Neural cell (in vitro differentiated cells): ENCODE measurements around the gene CCDC9B.

Experiments
- EZH2 ChIP-seq: fragments of 200-600, 300-800 bp; shearing (Covaris generic), sonication (generic); IDR thresholded peaks from 2 replicates; pipeline ENCODE4 v1.6.1; 2014; ENCODE audit warnings: antibody characterized with exemption, low read length, borderline replicate concordance, mild to moderate bottlenecking; ENCODE audit not compliant: insufficient read depth, poor library complexity, severe bottlenecking
- TF ChIP-seq, protein P1 (sequence below): fragments of 450-650 bp; IDR thresholded peaks from 2 replicates; pipeline ENCODE4 v1.5.1; 2014; ENCODE audit warnings: antibody characterized with exemption, mild to moderate bottlenecking, moderate library complexity; ENCODE audit not compliant: poor library complexity, severe bottlenecking

DNA sequence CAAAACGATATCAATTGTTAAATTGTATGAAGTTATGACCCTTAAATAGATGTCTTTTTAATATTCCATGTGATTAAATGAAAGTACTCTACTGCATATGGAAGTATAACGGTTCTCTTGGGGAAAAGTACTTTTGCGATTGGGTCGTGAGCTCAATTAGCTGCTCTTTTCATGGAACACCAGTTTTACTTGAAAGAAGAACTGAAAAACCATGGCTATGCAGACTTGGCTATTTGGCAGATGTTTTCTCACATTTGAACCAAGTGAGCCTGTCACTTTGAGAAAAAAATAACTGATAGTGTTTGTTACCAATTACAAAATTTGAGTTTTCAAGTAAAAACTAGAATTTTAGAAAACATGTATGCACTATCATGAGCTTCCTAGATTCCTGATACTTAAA is 23.2 kb downstream of the CCDC9B start:
- TF ChIP-seq, protein P1, sequence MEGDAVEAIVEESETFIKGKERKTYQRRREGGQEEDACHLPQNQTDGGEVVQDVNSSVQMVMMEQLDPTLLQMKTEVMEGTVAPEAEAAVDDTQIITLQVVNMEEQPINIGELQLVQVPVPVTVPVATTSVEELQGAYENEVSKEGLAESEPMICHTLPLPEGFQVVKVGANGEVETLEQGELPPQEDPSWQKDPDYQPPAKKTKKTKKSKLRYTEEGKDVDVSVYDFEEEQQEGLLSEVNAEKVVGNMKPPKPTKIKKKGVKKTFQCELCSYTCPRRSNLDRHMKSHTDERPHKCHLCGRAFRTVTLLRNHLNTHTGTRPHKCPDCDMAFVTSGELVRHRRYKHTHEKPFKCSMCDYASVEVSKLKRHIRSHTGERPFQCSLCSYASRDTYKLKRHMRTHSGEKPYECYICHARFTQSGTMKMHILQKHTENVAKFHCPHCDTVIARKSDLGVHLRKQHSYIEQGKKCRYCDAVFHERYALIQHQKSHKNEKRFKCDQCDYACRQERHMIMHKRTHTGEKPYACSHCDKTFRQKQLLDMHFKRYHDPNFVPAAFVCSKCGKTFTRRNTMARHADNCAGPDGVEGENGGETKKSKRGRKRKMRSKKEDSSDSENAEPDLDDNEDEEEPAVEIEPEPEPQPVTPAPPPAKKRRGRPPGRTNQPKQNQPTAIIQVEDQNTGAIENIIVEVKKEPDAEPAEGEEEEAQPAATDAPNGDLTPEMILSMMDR: no peak
- no peak for TF ChIP-seq EZH2
